OCI-LY7 (cell line): ENCODE results near the gene CCDC12. TPM values are rescaled to one million over a fixed set of nuclear protein-coding genes. Genes with fewer than 3 reads are reported as not detected.

Source experiments
- BruUV-seq: library from RNA; stranded (reverse); fragments of 400-500 nt; replicated peaks from 2 replicates; lab custom pipeline; 2021; lab: Mats Ljungman, UMichigan
- CTCF ChIA-PET: fragments of 300-600 bp; sonication (Branson Sonifier 250); formaldehyde crosslinking; loops from one replicate; lab custom pipeline; 2022; ENCODE audit warnings: antibody characterized with exemption; ENCODE audit not compliant: unreplicated experiment; lab: Charles Lee
- POLR2A ChIA-PET: fragments of 300-600 bp; sonication (Branson Sonifier 250); formaldehyde crosslinking; loops from one replicate; lab custom pipeline; 2022; ENCODE audit warnings: antibody characterized with exemption; lab: Charles Lee
- DNase-seq: peaks from one replicate; pipeline ENCODE4 v3.0.0-alpha.2; 2015; ENCODE audit warnings: low spot score
- H2AFZ ChIP-seq: fragments of 200-600 bp; sonication (generic), shearing (Covaris generic); 2 replicates; pipeline ENCODE4 v1.6.1; 2014; ENCODE audit warnings: mild to moderate bottlenecking, antibody characterized with exemption, low read length, moderate library complexity
- H3K27ac ChIP-seq: fragments of 200-600 bp; sonication (generic); 2 replicates; pipeline ENCODE4 v1.5.1; 2014; ENCODE audit warnings: mixed run types, low read depth, mild to moderate bottlenecking, moderate library complexity, low read length, inconsistent platforms; ENCODE audit not compliant: poor library complexity, severe bottlenecking
- H3K36me3 ChIP-seq: fragments of 200-600 bp; sonication (generic); 2 replicates; pipeline ENCODE4 v1.6.1; 2014; ENCODE audit warnings: mild to moderate bottlenecking, antibody characterized with exemption, low read length, moderate library complexity, mixed read lengths; ENCODE audit not compliant: insufficient read depth
- H3K4me1 ChIP-seq: fragments of 200-600 bp; sonication (generic); 2 replicates; pipeline ENCODE4 v1.5.1; 2014; ENCODE audit warnings: mild to moderate bottlenecking, low read length; ENCODE audit not compliant: insufficient read depth, poor library complexity, severe bottlenecking
- H3K4me2 ChIP-seq: fragments of 200-600 bp; sonication (generic); 2 replicates; pipeline ENCODE4 v1.6.1; 2014; ENCODE audit warnings: mild to moderate bottlenecking, low read length
- H3K4me3 ChIP-seq: fragments of 200-600 bp; sonication (generic); 2 replicates; pipeline ENCODE4 v1.5.1; 2014; ENCODE audit warnings: mild to moderate bottlenecking, low read depth, low read length; ENCODE audit not compliant: poor library complexity, severe bottlenecking
- H3K79me2 ChIP-seq: fragments of 200-600 bp; sonication (generic); 2 replicates; pipeline ENCODE4 v1.6.1; 2016; ENCODE audit warnings: low read depth, mild to moderate bottlenecking, low read length, moderate library complexity, mixed read lengths; ENCODE audit not compliant: insufficient read depth
- H3K9me2 ChIP-seq: fragments of 200-600 bp; sonication (generic); 2 replicates; pipeline ENCODE4 v1.6.1; 2016; ENCODE audit warnings: mild to moderate bottlenecking, low read length, mixed read lengths; ENCODE audit not compliant: insufficient read depth
- H3K9me3 ChIP-seq: fragments of 200-600 bp; sonication (generic); 2 replicates; pipeline ENCODE4 v1.6.1; 2014; ENCODE audit warnings: mild to moderate bottlenecking, mixed run types, low read length, mixed read lengths
- H4K20me1 ChIP-seq: fragments of 200-600 bp; sonication (generic); 2 replicates; pipeline ENCODE4 v1.6.1; 2014; ENCODE audit warnings: mild to moderate bottlenecking, antibody characterized with exemption, low read length, moderate library complexity, mixed read lengths; ENCODE audit not compliant: insufficient read depth
- CTCF ChIP-seq: fragments of 200-600 bp; sonication (generic); conservative IDR thresholded peaks from 2 replicates; pipeline ENCODE4 v1.5.1; 2014; ENCODE audit warnings: mild to moderate bottlenecking, antibody characterized with exemption, low read length, moderate library complexity, mixed read lengths
- EZH2phosphoT487 ChIP-seq: fragments of 200-600 bp; sonication (generic); IDR thresholded peaks from 2 replicates; pipeline ENCODE4 v1.6.1; 2018; ENCODE audit warnings: low read depth, borderline replicate concordance, mild to moderate bottlenecking, mixed run types, antibody characterized with exemption, low read length, moderate library complexity, mixed read lengths
- intact Hi-C: fragments of 100-400 bp; cut with micrococcal nuclease; formaldehyde crosslinking; loops from one replicate; pipeline ENCODE4 v1.10.0; 2022; ENCODE audit not compliant: unreplicated experiment
- total RNA-seq, 2 experiments: library from RNA; depleted of rRNA in 1 of 2; stranded (reverse); fragments of >200 nt in 1 of 2; shearing (Covaris generic) in 1 of 2; gene quantifications; 2 replicates each; pipeline ENCODE4 v1.2.3, GENCODE V29; 2014 to 2022

The CCDC12 gene
- total RNA-seq, 2 experiments from 2014 or later, result 74.9 to 116 TPM

DNA sequence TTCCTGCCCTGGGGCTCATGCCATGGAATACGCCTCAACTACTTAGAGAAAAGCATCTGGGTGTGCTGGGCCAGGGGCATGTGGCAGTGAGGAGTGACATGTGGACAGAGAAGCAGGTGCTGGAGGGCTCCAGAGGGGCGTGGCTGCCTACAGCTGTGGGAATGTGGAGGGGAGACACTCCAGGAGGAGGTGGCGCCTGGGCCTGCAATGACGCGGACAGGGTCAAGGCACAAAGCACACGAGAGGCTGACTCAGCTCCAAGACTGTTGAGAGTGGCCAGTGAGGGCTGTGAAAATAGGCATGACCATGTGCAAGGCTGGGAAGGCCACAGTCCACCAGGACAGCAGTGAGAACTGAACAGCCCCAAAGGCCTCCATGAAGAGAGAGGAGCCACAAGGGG is 50.5 kb downstream of the CCDC12 start:
- H3K4me3 ChIP-seq, result peak overlapping the region; percentile 68
- DNase-seq, result no peak
- peak overlapping the region; percentile 82 for H3K4me2 ChIP-seq
- peaks cover 76% of the 10 kb centered on the region for H3K36me3 ChIP-seq
- BruUV-seq, result no TSS peak
- no peak overlapping the region for H2AFZ ChIP-seq
- peaks cover 75% of the 10 kb centered on the region for H3K4me1 ChIP-seq
- peak overlapping the region; percentile 100 for H3K27ac ChIP-seq
- intact Hi-C loops, result loop anchor here (2.0 to 5.0 kb wide), 4 partner anchors 53 to 456 kb away; partner anchors contain the start of genes NBEAL2, PTPN23 and SETD2
- ChIA-PET POLR2A (interaction anchor here (0.7 to 5.7 kb wide), 3 partner anchors 32 to 61 kb away, joined by 3 to 39 read pairs (median 26); partner anchors contain the start of gene NBEAL2), CTCF (interaction anchor here (0.5 to 0.6 kb wide), 2 partner anchors 8 to 74 kb away, joined by 3 read pairs; no protein-coding TSS in a partner anchor)
- no peaks in the 10 kb centered on the region for H3K9me2 ChIP-seq
- H3K79me2 ChIP-seq, result peaks cover 55% of the 10 kb centered on the region
- no peaks in the 10 kb centered on the region for H4K20me1 ChIP-seq
- TF ChIP-seq CTCF (no peak), EZH2phosphoT487 (no peak)
- H3K9me3 ChIP-seq, result no peaks in the 10 kb centered on the region

DNA sequence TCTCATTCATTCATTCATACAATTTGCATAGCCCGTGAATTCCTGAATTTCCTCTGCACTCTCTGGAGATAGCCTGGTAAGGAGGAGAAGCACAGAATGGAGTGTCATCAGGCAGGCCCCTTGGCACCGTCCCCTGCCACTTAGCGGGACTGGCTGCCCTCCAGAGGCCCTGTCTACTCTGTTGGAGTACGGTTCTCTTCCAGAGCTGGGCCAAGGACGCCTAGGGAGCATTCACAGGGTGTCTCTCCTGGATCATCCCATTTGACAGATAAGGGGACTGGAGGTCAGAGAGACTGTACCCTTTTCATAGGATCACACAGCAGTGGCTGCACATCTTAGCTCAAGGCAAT is 51.0 kb downstream of the CCDC12 start:
- ChIA-PET POLR2A (interaction anchor here (0.7 to 5.7 kb wide), 2 partner anchors 55 to 62 kb away, joined by 3 to 39 read pairs; partner anchors contain the start of gene NBEAL2), CTCF (interaction anchor here (0.5 to 0.6 kb wide), 2 partner anchors 8 to 74 kb away, joined by 3 read pairs; no protein-coding TSS in a partner anchor)
- DNase-seq, result no peak
- Histone ChIP-seq H3K4me3 (peak overlapping the region; percentile 68), H4K20me1 (no peaks in the 10 kb centered on the region), H3K79me2 (peaks cover 50% of the 10 kb centered on the region), H3K4me2 (peak overlapping the region; percentile 82), H3K9me3 (no peaks in the 10 kb centered on the region), H2AFZ (no peak overlapping the region), H3K9me2 (no peaks in the 10 kb centered on the region), H3K4me1 (peaks cover 71% of the 10 kb centered on the region), H3K36me3 (peaks cover 76% of the 10 kb centered on the region), H3K27ac (peak overlapping the region; percentile 100)
- intact Hi-C loops, result loop anchor here (5.0 kb wide), 3 partner anchors 237 to 457 kb away; partner anchors contain the start of genes PTPN23 and SETD2
- BruUV-seq, result no TSS peak
- TF ChIP-seq CTCF (no peak), EZH2phosphoT487 (no peak)

- intact Hi-C loops, result loop anchor here (5.0 kb wide), 4 partner anchors 237 to 457 kb away; partner anchors contain the start of genes PTPN23 and SETD2
- peak overlapping the region; percentile 100 for H3K27ac ChIP-seq
- TF ChIP-seq EZH2phosphoT487, result no peak
- no peak for TF ChIP-seq CTCF
These were observed 51.5 kb downstream of the CCDC12 start for GRCh38 chr3:46924921-46925584.

More at GRCh38 chr3:46924921-46925584, 51.5 kb downstream of the CCDC12 start:
- BruUV-seq, result no TSS peak
- Histone ChIP-seq H3K4me2 (peak overlapping the region; percentile 82), H4K20me1 (no peaks in the 10 kb centered on the region), H3K79me2 (peaks cover 45% of the 10 kb centered on the region), H3K9me2 (no peaks in the 10 kb centered on the region), H3K4me3 (peak overlapping the region; percentile 68), H2AFZ (no peak overlapping the region), H3K9me3 (no peaks in the 10 kb centered on the region), H3K36me3 (peaks cover 76% of the 10 kb centered on the region), H3K4me1 (peaks cover 66% of the 10 kb centered on the region)
- ChIA-PET POLR2A (interaction anchor here (5.7 kb wide), 1 partner anchor 56 kb away, joined by 39 read pairs; the partner anchor contains the start of gene NBEAL2), CTCF (interaction anchor here (1.1 kb wide), 1 partner anchor 74 kb away, joined by 3 read pairs; no protein-coding TSS in a partner anchor)
- no peak for DNase-seq
